A549 (cell line): Measurements from ENCODE around the gene PLEKHA8.

Experiments
- CHD4 ChIP-seq: fragments of 200-600 bp; sonication (generic); IDR thresholded peaks from 2 replicates; pipeline ENCODE4 v1.6.1; 2016; ENCODE audit warnings: antibody characterized with exemption, mild to moderate bottlenecking, borderline replicate concordance
- ESRRA ChIP-seq: fragments of 150-350 bp; IDR thresholded peaks from 2 replicates; pipeline ENCODE4 v1.6.1; 2014; ENCODE audit warnings: mild to moderate bottlenecking, low read length, borderline replicate concordance
- NR3C1 ChIP-seq: fragments of >200 bp; sonication (Bioruptor Twin); formaldehyde crosslinking; IDR thresholded peaks from 3 replicates; pipeline ENCODE4 v1.6.1; 2017
- POLR2AphosphoS2 ChIP-seq: conservative IDR thresholded peaks from 2 replicates; pipeline ENCODE4 v1.6.1; 2012; ENCODE audit warnings: low read length, improper control_type of control experiment, inconsistent platforms
- RAD21 ChIP-seq, 2 experiments: fragments of >200 bp in 1 of 2; sonication (Bioruptor Twin) in 1 of 2; formaldehyde crosslinking in 1 of 2; IDR thresholded peaks in 1 of 2; conservative IDR thresholded peaks in 1 of 2; 2 replicates in 1 of 2; 3 replicates in 1 of 2; pipeline ENCODE4 v1.6.1; 2012 to 2018; ENCODE audit warnings: inconsistent platforms in 1 of 2
- SMC3 ChIP-seq: fragments of >200 bp; sonication (Bioruptor Twin); formaldehyde crosslinking; IDR thresholded peaks from 3 replicates; pipeline ENCODE4 v1.6.1; 2018; ENCODE audit warnings: inconsistent platforms
- TF ChIP-seq, protein P1 (sequence below): IDR thresholded peaks from 2 replicates; pipeline ENCODE4 v1.6.1; 2012; ENCODE audit warnings: low read depth, borderline replicate concordance
- TF ChIP-seq, protein P2 (sequence below): fragments of >200 bp; sonication (Bioruptor Twin); formaldehyde crosslinking; IDR thresholded peaks from 3 replicates; pipeline ENCODE4 v1.5.1; 2016

DNA sequence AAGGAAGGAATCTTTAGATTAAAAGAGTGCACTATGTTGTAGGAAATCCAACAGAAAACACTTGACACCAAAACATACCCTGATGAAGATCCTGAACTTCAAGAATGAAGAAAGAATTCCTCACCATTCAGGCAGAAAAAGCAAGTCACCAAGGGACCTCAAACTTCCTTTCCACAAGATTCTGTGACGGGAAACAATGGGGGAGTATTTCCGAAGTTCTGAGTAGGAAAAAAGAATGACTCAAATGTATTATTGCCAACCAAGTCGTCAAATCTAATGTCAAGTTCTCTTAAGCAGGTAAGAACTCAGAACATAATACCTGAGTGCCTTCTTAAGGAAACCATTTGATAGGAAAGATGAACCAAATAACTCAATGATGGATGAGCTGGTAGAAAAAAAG, 61.9 kb downstream of the PLEKHA8 start:
- TF ChIP-seq CHD4: no peak
- TF ChIP-seq, protein P1, sequence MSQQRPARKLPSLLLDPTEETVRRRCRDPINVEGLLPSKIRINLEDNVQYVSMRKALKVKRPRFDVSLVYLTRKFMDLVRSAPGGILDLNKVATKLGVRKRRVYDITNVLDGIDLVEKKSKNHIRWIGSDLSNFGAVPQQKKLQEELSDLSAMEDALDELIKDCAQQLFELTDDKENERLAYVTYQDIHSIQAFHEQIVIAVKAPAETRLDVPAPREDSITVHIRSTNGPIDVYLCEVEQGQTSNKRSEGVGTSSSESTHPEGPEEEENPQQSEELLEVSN: no peak
- TF ChIP-seq POLR2AphosphoS2: no peak
- TF ChIP-seq RAD21 (conservative IDR thresholded peaks at IDR 0.05 in 1 of 2, IDR thresholded peaks at IDR 0.05 in 1 of 2): no peak
- no peak for TF ChIP-seq ESRRA
- TF ChIP-seq, protein P2, sequence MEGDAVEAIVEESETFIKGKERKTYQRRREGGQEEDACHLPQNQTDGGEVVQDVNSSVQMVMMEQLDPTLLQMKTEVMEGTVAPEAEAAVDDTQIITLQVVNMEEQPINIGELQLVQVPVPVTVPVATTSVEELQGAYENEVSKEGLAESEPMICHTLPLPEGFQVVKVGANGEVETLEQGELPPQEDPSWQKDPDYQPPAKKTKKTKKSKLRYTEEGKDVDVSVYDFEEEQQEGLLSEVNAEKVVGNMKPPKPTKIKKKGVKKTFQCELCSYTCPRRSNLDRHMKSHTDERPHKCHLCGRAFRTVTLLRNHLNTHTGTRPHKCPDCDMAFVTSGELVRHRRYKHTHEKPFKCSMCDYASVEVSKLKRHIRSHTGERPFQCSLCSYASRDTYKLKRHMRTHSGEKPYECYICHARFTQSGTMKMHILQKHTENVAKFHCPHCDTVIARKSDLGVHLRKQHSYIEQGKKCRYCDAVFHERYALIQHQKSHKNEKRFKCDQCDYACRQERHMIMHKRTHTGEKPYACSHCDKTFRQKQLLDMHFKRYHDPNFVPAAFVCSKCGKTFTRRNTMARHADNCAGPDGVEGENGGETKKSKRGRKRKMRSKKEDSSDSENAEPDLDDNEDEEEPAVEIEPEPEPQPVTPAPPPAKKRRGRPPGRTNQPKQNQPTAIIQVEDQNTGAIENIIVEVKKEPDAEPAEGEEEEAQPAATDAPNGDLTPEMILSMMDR: no peak
- TF ChIP-seq SMC3: no peak
- no peak for TF ChIP-seq NR3C1
